ENCODE measurements around the gene MUCL3.

MUCL3 gene

DNA sequence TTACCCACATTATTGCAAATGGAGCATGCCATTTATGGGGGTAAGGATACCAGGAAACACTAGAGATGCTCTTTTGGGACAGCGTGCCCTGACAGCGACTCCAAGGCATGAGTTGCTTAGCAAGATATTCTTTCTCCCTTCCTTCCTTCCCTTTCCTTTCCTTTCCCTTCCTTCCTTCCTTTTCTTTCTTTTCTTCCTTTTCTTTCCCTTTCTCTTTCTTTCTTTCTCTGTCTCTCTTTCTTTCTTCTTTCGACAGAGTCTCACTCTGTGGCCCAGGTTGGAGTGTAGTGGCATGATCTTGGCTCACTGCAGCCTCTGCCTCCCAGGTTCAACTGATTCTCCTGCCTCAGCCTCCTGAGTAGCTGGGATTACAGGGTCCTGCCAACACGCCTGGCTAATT, 3.3 kb downstream of the MUCL3 start:
- TF ChIP-seq, protein P1, sequence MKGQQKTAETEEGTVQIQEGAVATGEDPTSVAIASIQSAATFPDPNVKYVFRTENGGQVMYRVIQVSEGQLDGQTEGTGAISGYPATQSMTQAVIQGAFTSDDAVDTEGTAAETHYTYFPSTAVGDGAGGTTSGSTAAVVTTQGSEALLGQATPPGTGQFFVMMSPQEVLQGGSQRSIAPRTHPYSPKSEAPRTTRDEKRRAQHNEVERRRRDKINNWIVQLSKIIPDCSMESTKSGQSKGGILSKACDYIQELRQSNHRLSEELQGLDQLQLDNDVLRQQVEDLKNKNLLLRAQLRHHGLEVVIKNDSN (IDR thresholded peaks at IDR 0.05): no peak
- TF ChIP-seq YY1 (IDR thresholded peaks at IDR 0.05; ENCODE audit: low read depth) (no peak), CREB1 (IDR thresholded peaks at IDR 0.05; ENCODE audit: low read depth) (no peak)

DNA sequence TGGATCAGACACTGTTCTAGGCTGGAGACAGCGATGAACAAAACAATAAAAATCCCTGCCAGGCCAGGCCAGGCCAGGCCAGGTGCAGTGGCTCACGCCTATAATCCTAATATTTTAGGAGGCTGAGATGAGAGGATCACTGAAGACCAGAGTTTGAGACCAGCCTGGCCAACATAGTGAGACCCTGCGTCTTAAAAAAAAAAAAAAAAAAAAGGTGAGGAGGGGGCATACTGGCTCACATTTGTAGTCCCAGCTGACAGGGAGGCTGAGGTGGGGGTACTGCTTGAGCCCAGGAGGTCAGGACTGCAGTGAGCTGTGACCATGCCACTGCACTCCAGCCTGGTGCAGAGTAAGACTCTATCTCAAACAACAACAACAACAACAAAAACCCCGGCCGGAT, 4.5 kb downstream of the MUCL3 start:
- TF ChIP-seq CEBPB (IDR thresholded peaks at IDR 0.05) (no peak), ZBTB7A (IDR thresholded peaks at IDR 0.05; ENCODE audit: low read depth) (no peak), EGR1 (IDR thresholded peaks at IDR 0.05) (no peak), EP300 (IDR thresholded peaks at IDR 0.05; ENCODE audit: borderline replicate concordance) (no peak), NFIC (IDR thresholded peaks at IDR 0.05) (no peak), RAD21 (IDR thresholded peaks at IDR 0.05; ENCODE audit: low read depth) (no peak), FOXM1 (IDR thresholded peaks at IDR 0.05; ENCODE audit: borderline replicate concordance, low read depth) (no peak), YY1 (IDR thresholded peaks at IDR 0.05; ENCODE audit: low read depth) (no peak)
- TF ChIP-seq, protein P1 (IDR thresholded peaks at IDR 0.05): no peak

DNA sequence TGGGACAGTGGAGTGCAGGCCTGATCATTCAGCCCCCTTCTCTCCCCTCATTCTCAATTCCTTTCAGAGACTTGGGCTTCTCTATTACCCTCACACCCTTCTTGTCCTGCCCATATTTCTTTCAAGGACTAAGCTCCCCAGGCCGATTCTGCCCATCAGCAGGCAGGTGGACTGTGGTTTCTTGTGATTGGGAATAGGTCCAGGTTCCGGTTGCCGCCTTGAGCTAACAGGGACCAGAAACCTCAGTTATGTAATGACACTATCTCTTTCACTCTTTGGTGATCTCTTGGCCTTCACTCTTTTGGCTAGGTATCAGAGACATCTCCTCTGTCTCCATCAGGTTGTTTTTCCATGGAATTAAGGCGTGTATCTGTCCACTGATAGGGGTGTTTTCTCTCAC, 6.5 kb downstream of the MUCL3 start:
- TF ChIP-seq RAD21 (IDR thresholded peaks at IDR 0.05; ENCODE audit: low read depth) (no peak), TAF1 (IDR thresholded peaks at IDR 0.05; ENCODE audit: low read depth) (no peak), EGR1 (IDR thresholded peaks at IDR 0.05) (no peak), CREB1 (IDR thresholded peaks at IDR 0.05; ENCODE audit: low read depth) (no peak)
- TF ChIP-seq, protein P2, sequence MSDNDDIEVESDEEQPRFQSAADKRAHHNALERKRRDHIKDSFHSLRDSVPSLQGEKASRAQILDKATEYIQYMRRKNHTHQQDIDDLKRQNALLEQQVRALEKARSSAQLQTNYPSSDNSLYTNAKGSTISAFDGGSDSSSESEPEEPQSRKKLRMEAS (IDR thresholded peaks at IDR 0.05): no peak
- TF ChIP-seq, protein P3, sequence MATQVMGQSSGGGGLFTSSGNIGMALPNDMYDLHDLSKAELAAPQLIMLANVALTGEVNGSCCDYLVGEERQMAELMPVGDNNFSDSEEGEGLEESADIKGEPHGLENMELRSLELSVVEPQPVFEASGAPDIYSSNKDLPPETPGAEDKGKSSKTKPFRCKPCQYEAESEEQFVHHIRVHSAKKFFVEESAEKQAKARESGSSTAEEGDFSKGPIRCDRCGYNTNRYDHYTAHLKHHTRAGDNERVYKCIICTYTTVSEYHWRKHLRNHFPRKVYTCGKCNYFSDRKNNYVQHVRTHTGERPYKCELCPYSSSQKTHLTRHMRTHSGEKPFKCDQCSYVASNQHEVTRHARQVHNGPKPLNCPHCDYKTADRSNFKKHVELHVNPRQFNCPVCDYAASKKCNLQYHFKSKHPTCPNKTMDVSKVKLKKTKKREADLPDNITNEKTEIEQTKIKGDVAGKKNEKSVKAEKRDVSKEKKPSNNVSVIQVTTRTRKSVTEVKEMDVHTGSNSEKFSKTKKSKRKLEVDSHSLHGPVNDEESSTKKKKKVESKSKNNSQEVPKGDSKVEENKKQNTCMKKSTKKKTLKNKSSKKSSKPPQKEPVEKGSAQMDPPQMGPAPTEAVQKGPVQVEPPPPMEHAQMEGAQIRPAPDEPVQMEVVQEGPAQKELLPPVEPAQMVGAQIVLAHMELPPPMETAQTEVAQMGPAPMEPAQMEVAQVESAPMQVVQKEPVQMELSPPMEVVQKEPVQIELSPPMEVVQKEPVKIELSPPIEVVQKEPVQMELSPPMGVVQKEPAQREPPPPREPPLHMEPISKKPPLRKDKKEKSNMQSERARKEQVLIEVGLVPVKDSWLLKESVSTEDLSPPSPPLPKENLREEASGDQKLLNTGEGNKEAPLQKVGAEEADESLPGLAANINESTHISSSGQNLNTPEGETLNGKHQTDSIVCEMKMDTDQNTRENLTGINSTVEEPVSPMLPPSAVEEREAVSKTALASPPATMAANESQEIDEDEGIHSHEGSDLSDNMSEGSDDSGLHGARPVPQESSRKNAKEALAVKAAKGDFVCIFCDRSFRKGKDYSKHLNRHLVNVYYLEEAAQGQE (IDR thresholded peaks at IDR 0.05; ENCODE audit: low read depth): no peak

DNA sequence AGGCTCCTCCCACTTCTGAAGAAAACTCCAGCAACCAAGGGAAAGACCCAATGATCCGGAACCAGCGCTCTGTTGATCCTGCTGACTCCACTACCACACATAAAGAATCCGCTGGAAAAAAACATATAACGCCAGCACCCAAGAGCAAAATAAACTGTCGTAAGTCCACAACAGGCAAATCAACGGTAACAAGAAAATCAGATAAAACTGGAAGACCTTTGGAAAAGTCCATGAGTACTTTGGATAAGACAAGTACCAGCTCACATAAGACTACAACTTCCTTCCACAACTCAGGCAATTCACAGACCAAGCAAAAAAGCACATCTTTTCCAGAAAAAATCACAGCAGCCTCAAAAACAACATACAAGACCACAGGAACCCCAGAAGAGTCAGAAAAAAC, 8.0 kb downstream of the MUCL3 start:
- TF ChIP-seq YY1 (IDR thresholded peaks at IDR 0.05; ENCODE audit: low read depth) (no peak), TAF1 (IDR thresholded peaks at IDR 0.05; ENCODE audit: low read depth) (no peak), EGR1 (IDR thresholded peaks at IDR 0.05) (no peak), FOXM1 (IDR thresholded peaks at IDR 0.05; ENCODE audit: borderline replicate concordance, low read depth) (no peak), CREB1 (IDR thresholded peaks at IDR 0.05; ENCODE audit: low read depth) (no peak), TEAD4 (IDR thresholded peaks at IDR 0.05) (no peak), RAD21 (IDR thresholded peaks at IDR 0.05; ENCODE audit: low read depth) (no peak), CEBPB (IDR thresholded peaks at IDR 0.05) (no peak), EP300 (IDR thresholded peaks at IDR 0.05; ENCODE audit: borderline replicate concordance) (no peak), NFIC (IDR thresholded peaks at IDR 0.05) (no peak), TCF12 (IDR thresholded peaks at IDR 0.05; ENCODE audit: low read depth) (no peak), ZBTB7A (IDR thresholded peaks at IDR 0.05; ENCODE audit: low read depth) (no peak)
- TF ChIP-seq, protein P1 (IDR thresholded peaks at IDR 0.05): no peak
- TF ChIP-seq, protein P2 (IDR thresholded peaks at IDR 0.05): no peak
- TF ChIP-seq, protein P3 (IDR thresholded peaks at IDR 0.05; ENCODE audit: low read depth): no peak

DNA sequence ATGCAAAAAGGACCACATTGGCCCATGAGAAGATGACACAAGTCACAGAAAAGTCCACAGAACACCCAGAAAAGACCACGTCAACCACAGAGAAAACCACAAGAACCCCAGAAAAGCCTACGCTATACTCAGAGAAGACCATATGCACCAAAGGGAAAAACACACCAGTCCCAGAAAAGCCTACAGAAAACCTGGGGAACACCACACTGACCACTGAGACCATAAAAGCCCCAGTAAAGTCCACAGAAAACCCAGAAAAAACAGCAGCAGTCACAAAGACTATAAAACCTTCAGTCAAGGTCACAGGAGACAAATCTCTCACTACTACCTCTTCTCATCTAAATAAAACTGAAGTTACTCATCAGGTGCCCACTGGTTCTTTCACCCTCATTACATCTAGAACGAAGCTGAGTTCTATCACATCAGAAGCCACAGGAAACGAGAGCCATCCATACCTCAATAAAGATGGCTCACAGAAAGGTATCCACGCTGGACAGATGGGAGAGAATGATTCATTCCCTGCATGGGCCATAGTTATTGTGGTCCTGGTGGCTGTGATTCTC, 11.2 kb downstream of the MUCL3 start:
- TF ChIP-seq, protein P2 (IDR thresholded peaks at IDR 0.05): no peak
- TF ChIP-seq TCF12 (IDR thresholded peaks at IDR 0.05; ENCODE audit: low read depth): no peak
- no peak for TF ChIP-seq EP300 (IDR thresholded peaks at IDR 0.05; ENCODE audit: borderline replicate concordance)
- no peak for TF ChIP-seq YY1 (IDR thresholded peaks at IDR 0.05; ENCODE audit: low read depth)
- TF ChIP-seq TAF1 (IDR thresholded peaks at IDR 0.05; ENCODE audit: low read depth): no peak
- no peak for TF ChIP-seq EGR1 (IDR thresholded peaks at IDR 0.05)
- TF ChIP-seq NFIC (IDR thresholded peaks at IDR 0.05): no peak
- no peak for TF ChIP-seq TEAD4 (IDR thresholded peaks at IDR 0.05)
- TF ChIP-seq CREB1 (IDR thresholded peaks at IDR 0.05; ENCODE audit: low read depth): no peak
- TF ChIP-seq, protein P3 (IDR thresholded peaks at IDR 0.05; ENCODE audit: low read depth): no peak
- no peak for TF ChIP-seq ZBTB7A (IDR thresholded peaks at IDR 0.05; ENCODE audit: low read depth)
- no peak for TF ChIP-seq CEBPB (IDR thresholded peaks at IDR 0.05)
- TF ChIP-seq, protein P1 (IDR thresholded peaks at IDR 0.05): no peak
- TF ChIP-seq FOXM1 (IDR thresholded peaks at IDR 0.05; ENCODE audit: borderline replicate concordance, low read depth): no peak
- no peak for TF ChIP-seq RAD21 (IDR thresholded peaks at IDR 0.05; ENCODE audit: low read depth)

Data from Ishikawa (cell line).